ENCODE measurements around the gene ISX.

ISX gene

DNA sequence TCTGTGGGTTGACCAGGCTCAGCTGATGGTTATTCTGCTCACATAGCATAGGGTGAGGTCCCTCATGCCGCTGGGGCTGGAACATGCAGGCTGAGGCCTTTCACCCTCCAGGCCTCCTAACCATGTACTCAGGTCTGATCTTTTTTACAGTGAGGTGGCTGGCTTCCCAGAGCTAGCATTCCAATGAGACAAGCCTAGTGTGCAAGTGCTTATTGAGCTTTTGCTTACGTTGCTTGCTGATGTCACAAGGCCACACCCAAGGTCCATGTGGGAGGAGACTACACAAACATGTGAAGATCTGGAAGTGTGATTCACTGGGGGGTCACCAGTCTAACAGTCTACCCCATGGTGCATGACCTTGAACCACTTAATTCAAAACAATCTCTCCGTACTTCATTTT lies 33.9 kb downstream of the ISX start:
- TF ChIP-seq, protein P1, sequence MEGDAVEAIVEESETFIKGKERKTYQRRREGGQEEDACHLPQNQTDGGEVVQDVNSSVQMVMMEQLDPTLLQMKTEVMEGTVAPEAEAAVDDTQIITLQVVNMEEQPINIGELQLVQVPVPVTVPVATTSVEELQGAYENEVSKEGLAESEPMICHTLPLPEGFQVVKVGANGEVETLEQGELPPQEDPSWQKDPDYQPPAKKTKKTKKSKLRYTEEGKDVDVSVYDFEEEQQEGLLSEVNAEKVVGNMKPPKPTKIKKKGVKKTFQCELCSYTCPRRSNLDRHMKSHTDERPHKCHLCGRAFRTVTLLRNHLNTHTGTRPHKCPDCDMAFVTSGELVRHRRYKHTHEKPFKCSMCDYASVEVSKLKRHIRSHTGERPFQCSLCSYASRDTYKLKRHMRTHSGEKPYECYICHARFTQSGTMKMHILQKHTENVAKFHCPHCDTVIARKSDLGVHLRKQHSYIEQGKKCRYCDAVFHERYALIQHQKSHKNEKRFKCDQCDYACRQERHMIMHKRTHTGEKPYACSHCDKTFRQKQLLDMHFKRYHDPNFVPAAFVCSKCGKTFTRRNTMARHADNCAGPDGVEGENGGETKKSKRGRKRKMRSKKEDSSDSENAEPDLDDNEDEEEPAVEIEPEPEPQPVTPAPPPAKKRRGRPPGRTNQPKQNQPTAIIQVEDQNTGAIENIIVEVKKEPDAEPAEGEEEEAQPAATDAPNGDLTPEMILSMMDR (IDR thresholded peaks at IDR 0.05): no peak

DNA sequence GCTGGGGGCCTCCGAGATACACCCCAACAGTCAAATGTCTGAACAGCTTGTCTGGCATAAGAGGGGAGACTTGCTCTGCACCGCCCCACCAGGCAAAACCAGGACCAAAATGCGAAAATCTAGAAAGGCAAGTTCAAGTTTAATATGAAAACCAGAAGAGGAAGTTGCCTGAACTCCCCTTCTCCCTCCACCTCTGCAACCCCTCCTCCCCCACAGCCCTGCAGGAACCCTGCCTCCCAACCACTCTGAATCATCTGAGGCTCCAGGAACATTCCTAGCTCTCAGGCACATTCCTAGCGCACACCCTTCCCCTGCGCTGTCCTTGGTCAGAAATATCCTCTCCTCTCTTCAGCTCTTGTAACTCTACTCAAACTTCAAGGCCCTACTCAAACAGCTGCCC lies 36.7 kb downstream of the ISX start:
- TF ChIP-seq, protein P1 (IDR thresholded peaks at IDR 0.05): no peak

DNA sequence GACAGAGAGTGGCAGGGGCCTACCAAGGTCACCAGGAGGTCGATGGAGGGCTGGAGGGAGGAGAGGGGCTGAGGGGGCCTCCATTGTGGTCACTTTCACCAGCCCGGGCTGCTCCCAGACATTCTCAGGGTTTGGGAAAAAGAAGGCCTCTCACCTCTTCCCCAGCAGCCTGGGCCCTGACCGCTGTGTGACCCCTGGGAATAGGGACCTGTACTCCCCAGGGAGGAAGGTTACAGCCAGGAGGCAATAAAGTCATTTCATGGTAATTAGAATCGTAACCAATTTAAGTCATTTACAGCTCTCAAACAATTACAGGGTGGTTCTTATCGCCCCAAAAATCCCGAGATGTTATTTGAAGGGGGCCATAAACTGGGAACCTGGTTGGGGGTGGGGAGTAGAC lies 37.8 kb downstream of the ISX start:
- TF ChIP-seq, protein P1 (IDR thresholded peaks at IDR 0.05): no peak

DNA sequence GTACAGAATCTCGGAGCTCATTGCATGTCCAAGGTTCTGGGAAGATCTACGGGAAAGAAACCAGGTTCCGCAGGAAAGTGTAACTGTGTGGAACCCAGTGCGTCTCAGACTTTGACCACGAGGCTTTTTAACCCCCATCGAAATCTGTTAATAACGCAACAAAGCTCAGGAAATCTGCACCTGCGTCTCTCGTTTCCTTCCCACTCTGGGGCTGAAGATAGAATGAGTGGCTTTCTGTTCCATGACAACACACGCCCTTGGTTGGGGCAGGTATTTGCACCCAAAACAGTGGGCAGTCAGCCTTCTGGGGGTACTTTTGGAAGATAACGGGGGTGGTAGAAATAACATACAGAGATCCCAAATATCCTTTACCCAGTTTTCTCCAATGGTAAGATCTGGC lies 38.5 kb downstream of the ISX start:
- TF ChIP-seq, protein P1 (IDR thresholded peaks at IDR 0.05): no peak

DNA sequence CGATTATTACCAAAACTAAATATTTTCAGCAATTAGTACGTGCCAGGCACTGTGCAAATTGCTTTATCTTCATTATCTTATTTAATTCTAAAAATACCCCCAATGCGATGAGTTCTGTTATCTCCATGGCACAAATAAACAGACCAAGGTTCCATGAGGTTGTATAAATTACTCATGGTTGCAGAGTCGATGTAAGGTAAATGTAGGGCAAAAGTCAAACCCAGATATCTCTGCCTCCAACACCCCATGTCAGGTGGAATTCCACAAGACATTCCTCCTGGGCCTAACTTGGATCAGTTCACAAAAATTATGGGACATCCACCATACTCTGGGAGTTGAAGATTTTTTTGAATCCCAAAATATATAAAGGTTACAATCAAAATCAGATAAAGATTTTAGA lies 43.7 kb downstream of the ISX start:
- TF ChIP-seq, protein P1 (IDR thresholded peaks at IDR 0.05): no peak

DNA sequence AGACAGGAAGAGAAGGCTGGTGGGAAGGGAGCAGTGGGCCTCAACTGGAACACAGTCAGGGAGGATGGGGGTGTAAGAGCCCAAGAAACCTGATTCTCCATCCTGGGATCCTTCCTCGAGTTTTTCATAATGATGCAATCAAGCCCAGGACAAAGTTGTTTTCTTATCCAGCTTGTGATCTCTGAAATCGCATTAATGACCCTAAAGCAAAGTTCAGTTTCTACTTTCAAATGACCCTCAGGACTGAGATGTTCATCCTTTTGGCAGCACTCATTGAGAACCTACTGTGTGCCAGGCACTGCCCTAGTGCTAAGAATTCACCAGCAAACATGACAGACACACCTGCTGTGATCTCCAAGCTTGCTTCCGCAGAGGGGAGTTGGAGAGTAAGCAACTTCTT lies 45.3 kb downstream of the ISX start:
- TF ChIP-seq, protein P1 (IDR thresholded peaks at IDR 0.05): no peak

DNA sequence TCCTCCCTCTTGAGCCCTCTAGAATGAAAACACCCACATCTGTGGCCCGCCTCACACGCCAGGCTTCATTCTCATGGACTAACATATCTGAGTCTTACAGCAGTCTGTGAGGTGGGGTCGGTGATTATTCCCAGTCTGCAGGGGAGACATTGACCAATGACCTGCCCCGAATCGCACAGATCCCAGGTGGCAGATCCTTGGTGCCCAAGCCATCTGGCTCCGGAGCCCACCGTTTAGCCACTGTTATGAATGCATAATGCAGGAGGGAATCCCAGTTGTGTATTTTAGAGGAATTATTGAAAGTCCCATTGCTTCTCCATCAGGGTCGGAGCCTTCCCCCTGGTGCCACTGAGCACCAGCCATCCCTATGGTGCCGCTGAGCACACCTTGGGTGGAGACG lies 47.4 kb downstream of the ISX start:
- TF ChIP-seq, protein P1 (IDR thresholded peaks at IDR 0.05): no peak

Measured in LNCAP (cell line).